Kidney (tissue), 14 donors: ENCODE data around the gene TRAF3. TPM values are rescaled to one million over a fixed set of nuclear protein-coding genes. Genes with fewer than 3 reads are reported as not detected.

Experiments
- DNase-seq, 5 donors: peaks; one replicate each; pipeline ENCODE4 v3.0.0-alpha.2; 2013 to 2020
- FAIRE-seq: peaks from 2 replicates; lab custom pipeline; 2012; peaks lifted over from hg19 to GRCh38; lab: Jason Lieb, UNC
- H3K27ac ChIP-seq, 2 donors: one replicate each; pipeline ENCODE4 v1.7.0; 2013; ENCODE audit warnings: low read depth in 2 of 2, low read length in 2 of 2, inconsistent platforms in 1 of 2
- H3K27me3 ChIP-seq: one replicate; pipeline ENCODE4 v1.7.1; 2013; ENCODE audit warnings: low read length, inconsistent platforms; ENCODE audit not compliant: control insufficient read depth, insufficient read depth
- H3K36me3 ChIP-seq, 3 donors: one replicate each; pipeline versions ENCODE4 v1.7.0 to v1.7.1; 2013; ENCODE audit warnings: low read length in 3 of 3, control low read depth in 1 of 3, inconsistent platforms in 1 of 3; ENCODE audit not compliant: insufficient read depth in 3 of 3, control insufficient read depth in 2 of 3
- H3K4me1 ChIP-seq, 3 donors: one replicate each; pipeline versions ENCODE4 v1.7.0 to v1.7.1; 2013; ENCODE audit warnings: low read length in 3 of 3, inconsistent platforms in 1 of 3, low read depth in 1 of 3; ENCODE audit not compliant: control insufficient read depth in 2 of 3, insufficient read depth in 2 of 3
- H3K4me3 ChIP-seq, 3 donors: one replicate each; pipeline versions ENCODE4 v1.7.0 to v1.8.1; 2013; ENCODE audit warnings: low read length in 3 of 3, control low read depth in 1 of 3, inconsistent platforms in 1 of 3
- H3K9ac ChIP-seq, 3 donors: one replicate each; pipeline versions ENCODE4 v1.7.0 to v1.7.1; 2013; ENCODE audit warnings: low read length in 3 of 3, control low read depth in 1 of 3, inconsistent platforms in 1 of 3
- H3K9me3 ChIP-seq, 3 donors: one replicate each; pipeline versions ENCODE4 v1.7.0 to v1.7.1; 2013; ENCODE audit warnings: low read length in 3 of 3, control low read depth in 1 of 3, inconsistent platforms in 1 of 3; ENCODE audit not compliant: control insufficient read depth in 2 of 3, insufficient read depth in 1 of 3
- intact Hi-C: fragments of 100-400 bp; cut with DNase I; formaldehyde crosslinking; loops from one replicate; pipeline ENCODE4 v1.11.1; 2022
- polyA plus RNA-seq: library from polyadenylated mRNA; stranded (reverse); fragments of 350-450 nt; fragmentation: Illumina TruSeq; extraction: RNeasy Lipid Tissue Mini Kit (QIAGEN cat#74804); gene quantifications from one replicate; pipeline ENCODE4 v1.2.3, GENCODE V29; 2014; ENCODE audit warnings: low read depth, low replicate concordance; ENCODE audit not compliant: insufficient read depth
- total RNA-seq: library from RNA; stranded (reverse); fragmentation: NEBNext Ultra II Directional; extraction: Animal tissue kit (Norgen Biotek cat#: 25700); gene quantifications from one replicate; pipeline ENCODE4 v1.2.1, GENCODE V29; 2021
- TF ChIP-seq, protein P1 (sequence below): IDR thresholded peaks from 3 replicates; pipeline ENCODE4 v1.5.1; 2012; ENCODE audit warnings: mild to moderate bottlenecking, moderate library complexity, borderline replicate concordance; ENCODE audit not compliant: insufficient read depth; ENCODE audit errors: extremely low read depth
- donor health status: control.
- donor health status: control.
- donor health status: control.
- donor health status: control.
- donor health status: control.
- donor health status: DM: yes; HTN: yes; CAD: no.
- donor health status: Normal renal cell carcinoma (clear cell type).

TRAF3 gene
- total and polyA plus RNA-seq, 2 donors from 2014 or later = 5.2 to 35.4 TPM

- FAIRE-seq (no peak), DNase-seq (no peak)
- no peaks in the 10 kb centered on the region for H3K27me3 ChIP-seq
- no peak overlapping the region for H3K4me3 ChIP-seq
- H3K36me3 ChIP-seq = no peaks in the 10 kb centered on the region
- TF ChIP-seq, protein P1, sequence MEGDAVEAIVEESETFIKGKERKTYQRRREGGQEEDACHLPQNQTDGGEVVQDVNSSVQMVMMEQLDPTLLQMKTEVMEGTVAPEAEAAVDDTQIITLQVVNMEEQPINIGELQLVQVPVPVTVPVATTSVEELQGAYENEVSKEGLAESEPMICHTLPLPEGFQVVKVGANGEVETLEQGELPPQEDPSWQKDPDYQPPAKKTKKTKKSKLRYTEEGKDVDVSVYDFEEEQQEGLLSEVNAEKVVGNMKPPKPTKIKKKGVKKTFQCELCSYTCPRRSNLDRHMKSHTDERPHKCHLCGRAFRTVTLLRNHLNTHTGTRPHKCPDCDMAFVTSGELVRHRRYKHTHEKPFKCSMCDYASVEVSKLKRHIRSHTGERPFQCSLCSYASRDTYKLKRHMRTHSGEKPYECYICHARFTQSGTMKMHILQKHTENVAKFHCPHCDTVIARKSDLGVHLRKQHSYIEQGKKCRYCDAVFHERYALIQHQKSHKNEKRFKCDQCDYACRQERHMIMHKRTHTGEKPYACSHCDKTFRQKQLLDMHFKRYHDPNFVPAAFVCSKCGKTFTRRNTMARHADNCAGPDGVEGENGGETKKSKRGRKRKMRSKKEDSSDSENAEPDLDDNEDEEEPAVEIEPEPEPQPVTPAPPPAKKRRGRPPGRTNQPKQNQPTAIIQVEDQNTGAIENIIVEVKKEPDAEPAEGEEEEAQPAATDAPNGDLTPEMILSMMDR = no peak
- H3K4me1 ChIP-seq = no peaks in the 10 kb centered on the region
- H3K9ac ChIP-seq = no peak overlapping the region
- H3K27ac ChIP-seq = no peak overlapping the region
- intact Hi-C loops = no loop called here
- no peaks in the 10 kb centered on the region for H3K9me3 ChIP-seq
Measured at GRCh38 chr14:102809870-102810269, 32.6 kb downstream of the TRAF3 start.

DNA sequence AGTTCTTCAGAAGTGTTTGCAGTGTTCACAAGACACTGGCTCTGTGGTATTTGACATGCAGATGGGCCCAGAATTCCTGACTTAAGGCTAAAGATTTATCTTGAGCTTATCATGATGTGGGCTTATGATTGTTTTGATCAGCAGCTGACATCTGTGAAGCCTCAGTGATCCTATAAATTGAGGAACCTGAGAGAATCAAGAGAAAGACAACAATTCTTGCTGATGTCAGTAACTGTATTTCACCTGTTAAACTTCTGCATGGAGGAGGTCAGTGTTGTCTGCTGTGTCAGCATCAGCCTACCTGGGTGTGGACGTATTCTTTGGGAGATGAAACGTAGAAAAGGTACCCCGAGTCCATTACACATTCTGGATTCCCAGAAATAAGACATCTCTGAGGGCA is 33.3 kb downstream of the TRAF3 start:
- H3K27me3 ChIP-seq = no peaks in the 10 kb centered on the region
- no peak overlapping the region for H3K4me3 ChIP-seq
- FAIRE-seq (no peak), DNase-seq (no peak)
- H3K4me1 ChIP-seq = no peaks in the 10 kb centered on the region
- intact Hi-C loops = no loop called here
- TF ChIP-seq, protein P1 = no peak
- no peaks in the 10 kb centered on the region for H3K36me3 ChIP-seq
- H3K9me3 ChIP-seq = no peaks in the 10 kb centered on the region
- no peak overlapping the region for H3K9ac ChIP-seq
- no peak overlapping the region for H3K27ac ChIP-seq

DNA sequence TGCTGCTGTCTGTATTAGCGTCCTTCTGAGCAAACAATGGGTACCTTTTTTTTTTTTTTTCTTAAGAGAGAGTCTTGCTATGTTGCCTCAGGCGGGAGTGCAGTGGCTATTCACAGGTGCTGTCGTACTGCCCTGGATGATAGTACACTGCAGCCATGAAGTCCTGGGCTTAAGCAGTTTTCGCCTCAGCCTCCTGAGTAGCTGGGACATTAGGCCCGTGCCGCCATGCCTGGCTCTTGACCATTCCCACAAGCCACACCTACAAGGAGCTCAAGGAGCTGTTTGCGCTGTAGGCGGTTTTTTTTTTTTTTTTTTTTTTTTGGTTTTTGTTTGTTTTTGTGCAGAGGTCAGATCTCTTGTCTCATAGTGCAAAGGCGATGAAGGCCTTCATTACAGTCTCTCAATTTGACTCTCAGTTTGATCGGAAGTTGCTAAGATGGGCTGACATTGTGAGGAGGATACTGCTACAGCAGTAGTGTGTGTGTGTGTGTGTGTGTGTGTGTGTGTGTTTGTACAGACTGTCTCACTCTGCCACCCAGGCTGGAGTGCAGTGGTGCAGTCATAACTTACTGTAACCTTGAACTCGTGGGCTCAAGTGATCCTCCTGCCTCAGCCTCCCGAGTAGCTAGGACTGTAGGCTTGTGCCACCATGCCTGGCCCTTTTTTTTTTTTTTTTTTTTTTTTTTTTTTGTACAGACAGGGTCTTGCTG is 34.2 kb downstream of the TRAF3 start:
- no peaks in the 10 kb centered on the region for H3K27me3 ChIP-seq
- no peaks in the 10 kb centered on the region for H3K4me1 ChIP-seq
- no peak overlapping the region for H3K4me3 ChIP-seq
- H3K9me3 ChIP-seq = no peaks in the 10 kb centered on the region
- H3K9ac ChIP-seq = no peak overlapping the region
- FAIRE-seq (no peak), DNase-seq (no peak)
- TF ChIP-seq, protein P1 = no peak
- no peaks in the 10 kb centered on the region for H3K36me3 ChIP-seq
- H3K27ac ChIP-seq = no peak overlapping the region
- intact Hi-C loops = no loop called here
